CD4-positive, CD25-positive, alpha-beta regulatory T cell (primary cell): ENCODE measurements around the gene SLC22A2. TPM values are rescaled to one million over a fixed set of nuclear protein-coding genes. Genes with fewer than 3 reads are reported as not detected.

Experiments used
- ATAC-seq, 2 donors: fragments of 150-1000 bp; cut with Tn5 transposase; one replicate each; pipeline ENCODE4 v1.10.0; 2021; ENCODE audit warnings: low read depth in 2 of 2, moderate number of reproducible peaks in 2 of 2, moderate library complexity in 1 of 2
- DNase-seq, 3 donors: peaks; one replicate each; pipeline versions ENCODE4 v3.0.0 to v3.0.0-alpha.2; 2012 to 2022; ENCODE audit warnings: mixed read lengths in 1 of 3
- H3K27ac ChIP-seq: one replicate; pipeline ENCODE4 v1.7.0; 2013; ENCODE audit warnings: mild to moderate bottlenecking, low read length; ENCODE audit not compliant: insufficient read depth, poor library complexity, severe bottlenecking
- H3K27me3 ChIP-seq: one replicate; pipeline ENCODE4 v1.7.0; 2013; ENCODE audit warnings: low read length; ENCODE audit not compliant: control insufficient read depth, insufficient read depth
- H3K36me3 ChIP-seq: one replicate; pipeline ENCODE4 v1.7.0; 2013; ENCODE audit warnings: mild to moderate bottlenecking, low read length, moderate library complexity; ENCODE audit not compliant: control insufficient read depth, insufficient read depth
- H3K4me1 ChIP-seq: 2 replicates; pipeline ENCODE4 v1.7.0; 2013; ENCODE audit warnings: mild to moderate bottlenecking, low read length; ENCODE audit not compliant: insufficient read depth, control insufficient read depth, poor library complexity, severe bottlenecking
- H3K4me3 ChIP-seq: one replicate; pipeline ENCODE4 v1.7.0; 2013; ENCODE audit warnings: low read depth, mild to moderate bottlenecking, low read length, moderate library complexity
- H3K9me3 ChIP-seq, 2 experiments: 1 replicate in 1 of 2; 2 replicates in 1 of 2; pipeline ENCODE4 v1.7.0; 2013; ENCODE audit warnings: low read length in 2 of 2, mild to moderate bottlenecking in 1 of 2, moderate library complexity in 1 of 2; ENCODE audit not compliant: control insufficient read depth in 2 of 2
- H3K27ac Mint-ChIP-seq, 3 donors: one replicate each; pipeline ENCODE4 v1.8.0; 2020 to 2022; ENCODE audit warnings: mild to moderate bottlenecking in 3 of 3, mixed read lengths in 3 of 3, moderate library complexity in 2 of 3
- H3K27me3 Mint-ChIP-seq: one replicate; pipeline ENCODE4 v1.8.0; 2022; ENCODE audit warnings: mild to moderate bottlenecking, mixed read lengths
- H3K36me3 Mint-ChIP-seq: one replicate; pipeline ENCODE4 v1.8.0; 2020; ENCODE audit warnings: mixed read lengths
- H3K4me1 Mint-ChIP-seq, 4 donors: one replicate each; pipeline ENCODE4 v1.8.0; 2020 to 2022; ENCODE audit warnings: mixed read lengths in 4 of 4, mild to moderate bottlenecking in 1 of 4
- H3K4me3 Mint-ChIP-seq, 4 donors: one replicate each; pipeline ENCODE4 v1.8.0; 2020 to 2022; ENCODE audit warnings: mild to moderate bottlenecking in 4 of 4, mixed read lengths in 4 of 4, moderate library complexity in 3 of 4
- H3K9me3 Mint-ChIP-seq, 7 donors: one replicate each; pipeline ENCODE4 v1.8.0; 2020 to 2022; ENCODE audit warnings: mixed read lengths in 7 of 7, mild to moderate bottlenecking in 3 of 7, moderate library complexity in 2 of 7
- polyA plus RNA-seq, 4 donors: library from polyadenylated mRNA; unstranded; fragments of 300-500 nt; fragmentation: Illumina TruSeq; gene quantifications; one replicate each; pipeline ENCODE4 v1.2.3, GENCODE V29; 2021
- total RNA-seq: library from RNA; stranded (reverse); gene quantifications from one replicate; pipeline ENCODE4 v1.2.3, GENCODE V29; 2022

Gene SLC22A2
- total and polyA plus RNA-seq, 5 donors from 2014 or later = not detected

DNA sequence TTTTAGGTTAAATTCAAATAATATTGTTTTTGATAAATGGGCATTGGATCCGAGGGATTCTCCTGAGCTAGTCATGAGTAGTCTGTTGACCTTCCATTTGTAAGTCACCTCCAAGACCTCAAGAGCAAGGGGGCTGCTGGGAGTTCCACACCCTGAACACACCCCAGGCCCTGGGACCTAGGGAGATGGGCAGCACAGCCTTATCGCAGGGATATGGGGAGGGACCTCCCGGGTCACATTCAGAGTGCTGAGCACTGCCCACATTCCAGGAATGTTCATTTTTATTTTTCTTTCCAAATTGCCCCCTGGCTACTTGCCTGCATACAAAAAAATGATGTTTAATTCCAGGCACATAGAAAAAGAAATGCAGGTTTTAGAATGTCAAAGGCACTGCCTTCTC, 55.5 kb downstream of the SLC22A2 start:
- H3K27me3 Mint-ChIP-seq = peaks cover 12% of the 10 kb centered on the region
- Histone ChIP-seq H3K27me3 (no peaks in the 10 kb centered on the region), H3K4me1 (no peaks in the 10 kb centered on the region), H3K9me3 (peaks cover 3 to 4% of the 10 kb centered on the region in 2 experiments), H3K27ac (no peak overlapping the region), H3K4me3 (no peak overlapping the region), H3K36me3 (no peaks in the 10 kb centered on the region)
- H3K36me3 Mint-ChIP-seq = no peaks in the 10 kb centered on the region
- no peaks in the 10 kb centered on the region for H3K4me1 Mint-ChIP-seq
- H3K4me3 Mint-ChIP-seq = no peak overlapping the region
- DNase-seq (no peak), ATAC-seq (no peak)
- H3K9me3 Mint-ChIP-seq = peaks cover 0 to 10% (median 4%) of the 10 kb centered on the region in 7 donors
- H3K27ac Mint-ChIP-seq = no peak overlapping the region

DNA sequence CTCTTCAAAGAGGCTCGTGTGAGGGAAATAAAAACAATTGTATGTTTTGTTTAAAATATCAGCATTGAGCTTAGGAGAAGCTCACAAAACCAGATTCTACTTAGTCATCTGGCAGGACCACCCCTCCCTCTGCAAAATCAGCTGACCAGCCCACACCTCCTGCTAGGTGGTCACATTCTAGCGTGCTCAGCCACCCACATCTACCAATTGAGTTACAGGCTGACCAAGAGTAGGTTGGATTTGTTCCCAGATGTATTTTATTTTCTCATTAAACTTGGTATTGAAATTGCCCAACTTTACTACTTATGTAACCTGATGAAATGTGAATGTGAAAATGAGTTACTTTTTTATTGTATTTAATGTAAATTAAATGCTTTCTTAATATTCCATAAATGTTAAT, 56.2 kb downstream of the SLC22A2 start:
- Histone ChIP-seq H3K4me1 (no peaks in the 10 kb centered on the region), H3K27ac (no peak overlapping the region), H3K4me3 (no peak overlapping the region), H3K36me3 (no peaks in the 10 kb centered on the region), H3K9me3 (no peaks in the 10 kb centered on the region), H3K27me3 (no peaks in the 10 kb centered on the region)
- DNase-seq (no peak), ATAC-seq (no peak)
- Mint-ChIP-seq H3K27ac (no peak overlapping the region), H3K4me1 (no peaks in the 10 kb centered on the region), H3K9me3 (peaks cover 0 to 12% (median 2%) of the 10 kb centered on the region in 7 donors), H3K27me3 (peaks cover 13% of the 10 kb centered on the region), H3K36me3 (no peaks in the 10 kb centered on the region), H3K4me3 (no peak overlapping the region)

DNA sequence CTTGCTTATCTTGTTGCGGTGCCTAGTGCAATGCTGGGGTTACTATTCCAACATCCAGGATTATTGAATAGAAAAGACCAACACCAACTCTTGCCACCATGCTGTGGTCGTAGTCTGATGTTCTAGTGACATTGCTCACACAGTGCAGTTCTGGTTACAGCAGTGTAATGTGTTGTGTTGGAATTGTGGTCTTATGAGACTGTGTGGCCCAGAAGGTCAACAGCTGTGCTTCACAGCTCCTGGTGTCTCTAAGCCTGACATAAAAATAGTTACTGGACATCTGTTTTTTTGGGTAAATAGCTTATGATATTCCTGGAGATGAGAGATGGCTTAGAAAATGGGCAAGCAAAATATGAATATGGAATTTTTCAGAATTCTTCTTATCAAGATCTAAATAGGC, 57.6 kb downstream of the SLC22A2 start:
- no peak overlapping the region for H3K27ac Mint-ChIP-seq
- H3K4me1 Mint-ChIP-seq = no peaks in the 10 kb centered on the region
- no peak overlapping the region for H3K4me3 ChIP-seq
- ATAC-seq = no peak
- peaks cover 11% of the 10 kb centered on the region for H3K27me3 Mint-ChIP-seq
- H3K4me3 Mint-ChIP-seq = no peak overlapping the region
- no peaks in the 10 kb centered on the region for H3K36me3 ChIP-seq
- H3K27ac ChIP-seq = no peak overlapping the region
- H3K4me1 ChIP-seq = no peaks in the 10 kb centered on the region
- H3K27me3 ChIP-seq = no peaks in the 10 kb centered on the region
- no peak for DNase-seq
- H3K9me3 ChIP-seq = no peaks in the 10 kb centered on the region
- H3K36me3 Mint-ChIP-seq = no peaks in the 10 kb centered on the region
- peaks cover 0 to 12% (median 4%) of the 10 kb centered on the region in 7 donors for H3K9me3 Mint-ChIP-seq

DNA sequence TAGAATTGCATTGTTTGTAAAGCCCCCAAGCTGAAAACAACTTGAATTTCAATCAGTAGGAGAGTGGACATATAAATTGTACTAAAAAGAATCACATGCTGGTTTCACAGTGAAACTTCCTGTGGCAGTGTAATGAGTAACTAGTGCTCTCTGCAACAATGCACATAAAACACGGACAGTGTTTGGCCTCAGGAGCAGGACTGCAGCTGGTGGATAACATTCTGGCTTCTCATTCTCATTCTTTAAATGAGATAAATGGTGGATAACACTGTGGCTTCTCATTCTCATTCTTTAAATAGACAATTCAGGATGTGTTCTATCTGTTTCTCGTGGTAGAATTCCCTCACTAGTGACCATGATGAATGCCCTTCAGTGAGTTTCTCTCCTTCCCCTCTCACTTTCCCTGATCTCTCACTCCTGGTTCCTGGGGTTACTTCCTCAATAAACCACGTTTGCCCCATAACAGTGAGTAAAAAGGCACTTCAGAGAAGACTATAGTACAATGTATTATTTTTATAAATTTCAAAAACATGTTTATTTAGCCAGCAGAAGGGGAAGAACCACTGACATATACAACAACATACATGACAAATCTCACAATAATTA, 59.9 kb downstream of the SLC22A2 start:
- H3K27me3 Mint-ChIP-seq = peaks cover 9% of the 10 kb centered on the region
- H3K4me1 ChIP-seq = no peaks in the 10 kb centered on the region
- peaks cover 6 to 12% of the 10 kb centered on the region in 2 experiments for H3K9me3 ChIP-seq
- H3K36me3 ChIP-seq = no peaks in the 10 kb centered on the region
- no peak overlapping the region for H3K27ac ChIP-seq
- H3K4me3 Mint-ChIP-seq = no peak overlapping the region
- DNase-seq = no peak
- ATAC-seq = no peak
- H3K4me3 ChIP-seq = no peak overlapping the region
- no peak overlapping the region for H3K27ac Mint-ChIP-seq
- H3K9me3 Mint-ChIP-seq = peaks cover 1 to 28% (median 11%) of the 10 kb centered on the region in 7 donors
- H3K27me3 ChIP-seq = no peaks in the 10 kb centered on the region
- no peaks in the 10 kb centered on the region for H3K4me1 Mint-ChIP-seq
- no peaks in the 10 kb centered on the region for H3K36me3 Mint-ChIP-seq

DNA sequence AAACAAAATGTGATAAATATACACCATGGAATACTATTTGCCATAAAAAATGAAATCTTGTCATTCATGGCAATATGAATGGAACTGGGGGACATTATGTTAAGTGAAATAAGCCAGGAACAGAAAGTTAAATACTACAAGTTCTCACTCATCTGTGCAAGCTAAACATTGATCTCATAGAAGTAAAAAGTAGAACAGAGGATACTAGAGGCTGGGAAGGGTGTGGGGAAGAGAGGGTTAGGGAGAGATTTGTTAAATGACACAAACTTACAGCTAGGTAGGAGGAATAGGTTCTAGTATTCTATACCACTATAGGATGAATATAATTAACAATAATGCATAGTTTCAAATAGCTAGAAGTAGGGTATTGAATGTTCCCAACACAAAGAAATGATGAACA, 61.0 kb downstream of the SLC22A2 start:
- H3K4me3 ChIP-seq = no peak overlapping the region
- peaks cover 14 to 21% of the 10 kb centered on the region in 2 experiments for H3K9me3 ChIP-seq
- DNase-seq = no peak
- H3K27me3 Mint-ChIP-seq = peaks cover 14% of the 10 kb centered on the region
- H3K27ac Mint-ChIP-seq = no peak overlapping the region
- peaks cover 2 to 36% (median 15%) of the 10 kb centered on the region in 7 donors for H3K9me3 Mint-ChIP-seq
- peaks cover 3% of the 10 kb centered on the region for H3K36me3 Mint-ChIP-seq
- no peak for ATAC-seq
- no peak overlapping the region for H3K27ac ChIP-seq
- no peaks in the 10 kb centered on the region for H3K4me1 Mint-ChIP-seq
- no peak overlapping the region for H3K4me3 Mint-ChIP-seq
- no peaks in the 10 kb centered on the region for H3K36me3 ChIP-seq
- no peaks in the 10 kb centered on the region for H3K27me3 ChIP-seq
- no peaks in the 10 kb centered on the region for H3K4me1 ChIP-seq

DNA sequence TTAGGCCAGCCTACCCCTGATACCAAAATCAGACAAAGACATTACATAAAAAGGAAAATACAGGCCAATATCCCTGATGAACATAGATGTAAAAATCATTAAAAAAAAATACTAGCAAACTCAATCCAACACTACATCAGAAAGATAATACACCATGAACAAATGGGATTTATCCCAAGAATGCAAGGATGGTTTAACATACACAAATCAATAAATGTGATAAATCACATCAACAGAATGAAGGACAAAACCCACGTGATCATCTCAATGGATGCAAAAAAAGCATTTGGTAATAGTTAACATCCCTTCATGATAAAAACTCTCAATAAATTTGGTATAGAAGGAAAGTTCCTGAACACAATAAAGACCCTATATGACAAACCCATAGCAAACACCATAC, 63.8 kb downstream of the SLC22A2 start:
- peaks cover 2 to 49% (median 18%) of the 10 kb centered on the region in 7 donors for H3K9me3 Mint-ChIP-seq

DNA sequence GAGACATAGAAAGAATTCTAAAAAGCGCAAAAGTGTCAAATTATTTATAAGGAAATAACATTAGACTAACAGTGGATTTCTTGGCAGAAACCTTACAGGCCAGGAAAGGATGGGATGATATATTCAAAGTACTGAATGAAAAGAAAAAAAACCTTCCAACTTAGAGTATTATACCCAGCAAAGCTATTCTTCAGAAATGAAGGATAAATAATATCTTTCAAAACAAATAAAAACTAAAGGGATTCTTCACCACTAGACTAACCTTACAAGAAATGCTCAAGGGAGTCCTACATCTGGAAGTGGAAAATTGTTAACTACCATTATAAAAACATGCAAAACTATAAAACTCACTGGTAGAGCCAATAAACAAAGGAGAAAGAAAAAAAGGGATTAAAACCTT, 65.8 kb downstream of the SLC22A2 start:
- H3K4me3 ChIP-seq = no peak overlapping the region
- Mint-ChIP-seq H3K27ac (no peak overlapping the region), H3K4me1 (no peaks in the 10 kb centered on the region), H3K9me3 (peaks cover 2 to 50% (median 20%) of the 10 kb centered on the region in 7 donors), H3K27me3 (peaks cover 7% of the 10 kb centered on the region), H3K36me3 (peaks cover 3% of the 10 kb centered on the region), H3K4me3 (no peak overlapping the region)
- H3K9me3 ChIP-seq = peaks cover 25 to 32% of the 10 kb centered on the region in 2 experiments
- no peaks in the 10 kb centered on the region for H3K27me3 ChIP-seq
- H3K36me3 ChIP-seq = no peaks in the 10 kb centered on the region
- H3K27ac ChIP-seq = no peak overlapping the region
- no peak for ATAC-seq
- H3K4me1 ChIP-seq = no peaks in the 10 kb centered on the region
- no peak for DNase-seq

More for the DNA sequence above, 63.8 kb downstream of the SLC22A2 start:
- H3K27ac Mint-ChIP-seq = no peak overlapping the region
- Histone ChIP-seq H3K27ac (no peak overlapping the region), H3K27me3 (no peaks in the 10 kb centered on the region), H3K4me1 (no peaks in the 10 kb centered on the region), H3K4me3 (no peak overlapping the region), H3K36me3 (no peaks in the 10 kb centered on the region), H3K9me3 (peaks cover 25 to 32% of the 10 kb centered on the region in 2 experiments)
- H3K4me3 Mint-ChIP-seq = no peak overlapping the region
- ATAC-seq (no peak), DNase-seq (no peak)
- peaks cover 8% of the 10 kb centered on the region for H3K27me3 Mint-ChIP-seq
- H3K4me1 Mint-ChIP-seq = no peaks in the 10 kb centered on the region
- H3K36me3 Mint-ChIP-seq = peaks cover 3% of the 10 kb centered on the region

DNA sequence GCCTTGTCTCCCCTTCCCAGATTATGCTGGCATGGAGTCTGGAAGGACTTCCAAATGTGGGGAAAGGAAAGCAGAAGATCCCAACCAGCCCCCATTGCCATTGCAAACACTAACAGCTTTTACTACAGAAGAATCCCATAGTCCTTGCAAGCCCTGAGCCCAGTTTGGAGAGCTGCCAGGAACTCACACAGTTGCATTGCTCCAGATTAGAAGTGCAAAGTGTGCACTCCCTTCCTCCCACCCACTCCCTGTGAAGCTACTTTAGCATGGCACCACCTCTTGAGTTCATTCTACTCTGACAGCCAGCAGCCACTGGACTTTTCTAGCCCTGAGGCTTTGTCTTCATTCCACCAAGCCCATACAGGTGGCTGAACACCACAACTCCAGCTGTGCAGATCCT, 67.6 kb downstream of the SLC22A2 start:
- ATAC-seq (no peak), DNase-seq (no peak)
- Histone ChIP-seq H3K27me3 (no peaks in the 10 kb centered on the region), H3K36me3 (no peaks in the 10 kb centered on the region), H3K9me3 (peaks cover 25 to 32% of the 10 kb centered on the region in 2 experiments), H3K4me3 (no peak overlapping the region), H3K4me1 (no peaks in the 10 kb centered on the region), H3K27ac (no peak overlapping the region)
- H3K4me3 Mint-ChIP-seq = no peak overlapping the region
- H3K4me1 Mint-ChIP-seq = no peaks in the 10 kb centered on the region
- H3K27me3 Mint-ChIP-seq = peaks cover 5% of the 10 kb centered on the region
- peaks cover 4 to 48% (median 19%) of the 10 kb centered on the region in 7 donors for H3K9me3 Mint-ChIP-seq
- H3K36me3 Mint-ChIP-seq = peaks cover 3% of the 10 kb centered on the region
- no peak overlapping the region for H3K27ac Mint-ChIP-seq
